Stimulated activated CD4-positive, alpha-beta T cell treated with anti-CD3 and anti-CD28 coated beads, TNF-alpha, amount 100 ng/mL, for 48 hours (primary cell): ENCODE data around the gene PTGDS.
A peak's percentile ranks its signal among the peaks of the same experiment; 100 is the strongest.

ENCODE experiments used
- DNase-seq, 3 donors: peaks; one replicate each; pipeline ENCODE4 v3.0.0-alpha.2; 2020; ENCODE audit warnings: low read depth in 3 of 3

Gene PTGDS

DNA sequence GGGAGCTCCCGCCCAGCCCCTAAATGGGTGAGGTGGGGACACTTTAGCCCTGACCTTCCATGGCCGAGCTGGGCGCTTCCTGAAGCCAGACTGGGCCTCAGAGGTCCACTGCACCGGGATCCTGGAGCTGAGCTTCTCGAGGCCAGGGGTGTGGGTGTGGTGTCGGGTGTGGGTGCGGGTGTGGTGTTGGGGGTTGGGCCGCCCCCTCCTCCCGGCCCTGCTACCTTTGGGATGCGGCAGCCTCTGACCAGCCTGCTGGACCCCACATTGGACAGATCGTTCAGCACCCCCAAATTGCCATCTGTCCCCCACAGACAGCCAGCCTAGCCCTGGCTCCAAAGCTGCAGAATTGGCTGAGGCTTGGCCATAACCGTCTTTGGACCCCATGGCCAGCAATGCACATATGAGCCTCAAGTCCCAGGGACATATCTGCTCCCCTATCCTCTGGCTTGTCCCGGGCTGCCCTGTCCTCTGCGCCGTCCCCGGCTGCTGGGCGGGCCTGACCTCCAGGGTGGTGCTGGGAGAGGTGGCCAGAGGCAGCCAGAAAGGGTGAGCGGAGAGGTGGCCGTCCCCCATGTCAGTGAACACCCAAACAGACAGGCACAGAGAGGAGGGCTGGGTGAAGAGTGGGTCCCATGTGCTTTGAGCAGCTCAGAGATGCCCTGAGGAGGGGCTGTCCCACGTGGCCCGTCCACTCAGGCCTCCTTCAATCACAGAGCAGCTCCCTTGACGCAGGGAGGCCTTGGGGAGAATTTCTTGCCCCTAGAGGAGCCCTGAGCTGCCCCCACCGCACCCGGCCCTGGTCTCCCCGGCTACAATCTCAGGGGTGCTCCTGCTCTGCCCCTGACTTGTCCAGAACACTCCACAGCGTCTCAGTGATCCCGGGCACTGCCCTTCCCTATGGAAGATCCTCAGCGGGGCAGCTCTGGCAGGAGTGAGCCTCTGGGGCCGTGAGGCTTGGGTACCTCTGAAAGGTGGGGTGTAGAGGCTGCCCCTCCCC, 3.4 kb upstream of the PTGDS start:
- no peak for DNase-seq

DNA sequence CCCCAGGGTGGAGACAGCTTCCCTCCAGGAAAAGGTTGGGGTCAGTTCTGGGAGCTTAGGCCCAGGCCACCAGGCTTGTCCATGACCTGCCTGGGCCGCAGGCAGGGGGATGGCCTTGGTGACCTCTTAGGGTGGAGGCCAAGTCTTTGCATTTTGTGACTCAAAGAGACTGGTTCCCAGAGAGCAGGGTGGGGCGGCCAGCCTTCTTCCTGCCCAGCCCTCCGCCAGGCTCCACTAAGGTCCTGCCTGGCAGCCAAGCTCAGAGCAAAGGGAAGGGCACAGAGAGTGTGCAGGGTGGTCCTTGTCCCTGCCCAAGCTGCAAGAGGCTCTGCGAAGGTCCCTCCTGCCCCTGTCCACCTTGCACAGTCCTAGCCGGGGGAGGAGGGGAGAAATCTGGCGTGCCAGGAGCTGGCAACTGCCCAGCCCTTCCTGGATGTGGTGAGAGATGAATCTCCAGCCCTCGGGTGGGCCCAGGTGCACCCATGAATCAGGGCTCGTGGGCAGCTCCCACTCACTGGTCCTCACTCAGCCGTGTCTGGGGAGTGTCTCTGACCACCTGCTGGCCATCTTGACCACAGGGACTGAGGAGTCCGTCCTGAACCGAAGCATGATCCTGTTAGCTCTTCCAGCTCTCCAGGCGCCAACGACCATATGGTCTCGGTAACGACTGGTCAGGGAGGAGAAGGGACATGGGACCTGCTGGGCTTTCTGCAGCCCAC, 2.3 kb upstream of the PTGDS start:
- DNase-seq: no peak

DNA sequence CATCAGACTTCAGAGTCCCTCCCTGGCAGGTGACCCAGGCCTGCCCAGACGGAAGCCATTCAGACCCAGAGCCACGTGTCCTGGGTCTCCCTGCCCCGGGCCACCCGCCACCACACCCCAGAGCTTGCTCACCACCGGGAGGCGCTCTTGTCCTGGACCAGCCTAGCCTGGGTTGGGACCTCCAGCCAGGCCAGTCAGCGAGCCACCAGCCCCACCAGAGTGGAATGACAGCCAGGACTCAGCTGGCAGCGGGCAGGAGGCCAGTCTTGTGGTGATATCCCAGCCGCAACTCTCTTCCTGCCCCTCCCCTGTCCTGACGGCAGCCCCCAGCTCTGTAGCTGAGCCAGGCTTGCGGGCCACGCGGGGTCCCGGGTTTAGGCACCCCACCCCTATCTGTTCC, 1.7 kb upstream of the PTGDS start:
- DNase-seq: peak in 1 of 3 donors; percentile 41

DNA sequence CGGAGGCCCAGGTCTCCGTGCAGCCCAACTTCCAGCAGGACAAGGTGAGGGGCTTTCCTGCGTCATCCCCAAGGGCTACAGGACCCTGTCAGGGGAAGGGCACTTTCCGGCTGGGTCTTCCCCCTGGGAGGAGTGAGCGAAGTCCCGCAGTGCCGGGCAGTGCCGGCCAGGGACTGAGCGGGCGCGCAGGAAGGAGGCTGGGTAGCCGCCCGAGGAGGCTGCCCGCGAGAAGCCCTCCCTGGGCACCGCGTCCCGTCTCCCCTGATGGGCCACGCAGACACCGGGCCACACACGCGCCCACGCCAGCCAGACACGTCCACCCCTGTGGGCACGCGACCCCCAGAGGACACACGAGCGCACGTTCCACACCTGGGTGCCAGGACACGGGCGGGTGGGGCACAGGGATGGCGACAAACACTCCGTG, 357 bp downstream of the PTGDS start:
- DNase-seq: no peak

DNA sequence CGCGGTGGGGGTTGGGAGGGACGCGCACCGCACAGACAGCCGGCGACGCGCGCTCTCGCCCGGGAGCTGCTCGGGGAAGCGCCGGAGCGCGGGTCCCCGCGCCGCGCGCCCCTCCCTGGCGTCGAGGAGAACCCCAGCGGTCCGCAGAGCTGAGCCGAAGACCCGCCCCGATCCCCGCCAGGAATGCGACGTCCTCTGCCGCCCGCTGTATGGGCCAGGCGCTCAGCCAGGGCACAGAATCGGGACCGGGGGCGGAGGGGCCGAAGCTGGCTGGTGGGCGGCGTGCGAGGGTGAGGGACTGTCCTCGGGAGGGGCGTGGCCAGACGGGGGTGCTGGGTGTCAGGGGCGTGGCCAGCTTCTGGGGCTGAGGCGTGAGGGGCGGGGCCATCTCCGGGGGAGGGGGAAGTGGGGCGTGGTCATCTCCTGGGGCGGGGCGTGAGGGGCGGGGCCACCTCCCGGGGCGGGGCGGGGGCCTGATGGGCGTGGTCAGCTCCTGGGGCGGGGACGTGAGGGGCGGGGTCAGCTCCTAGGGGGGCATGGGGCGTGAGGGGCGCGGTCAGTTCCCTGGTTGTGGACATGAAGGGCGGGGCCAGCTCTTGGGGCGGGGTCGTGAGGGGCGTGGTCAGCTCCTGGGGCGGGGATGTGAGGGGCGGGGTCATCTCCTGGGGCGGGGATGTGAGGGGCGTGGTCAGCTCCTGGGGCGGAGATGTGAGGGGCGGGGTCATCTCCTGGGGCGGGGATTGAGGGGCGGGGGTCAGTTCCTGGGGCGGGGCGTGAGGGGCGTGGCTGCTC, 965 bp downstream of the PTGDS start:
- DNase-seq: peak; percentile 48 to 72 (median 52)

DNA sequence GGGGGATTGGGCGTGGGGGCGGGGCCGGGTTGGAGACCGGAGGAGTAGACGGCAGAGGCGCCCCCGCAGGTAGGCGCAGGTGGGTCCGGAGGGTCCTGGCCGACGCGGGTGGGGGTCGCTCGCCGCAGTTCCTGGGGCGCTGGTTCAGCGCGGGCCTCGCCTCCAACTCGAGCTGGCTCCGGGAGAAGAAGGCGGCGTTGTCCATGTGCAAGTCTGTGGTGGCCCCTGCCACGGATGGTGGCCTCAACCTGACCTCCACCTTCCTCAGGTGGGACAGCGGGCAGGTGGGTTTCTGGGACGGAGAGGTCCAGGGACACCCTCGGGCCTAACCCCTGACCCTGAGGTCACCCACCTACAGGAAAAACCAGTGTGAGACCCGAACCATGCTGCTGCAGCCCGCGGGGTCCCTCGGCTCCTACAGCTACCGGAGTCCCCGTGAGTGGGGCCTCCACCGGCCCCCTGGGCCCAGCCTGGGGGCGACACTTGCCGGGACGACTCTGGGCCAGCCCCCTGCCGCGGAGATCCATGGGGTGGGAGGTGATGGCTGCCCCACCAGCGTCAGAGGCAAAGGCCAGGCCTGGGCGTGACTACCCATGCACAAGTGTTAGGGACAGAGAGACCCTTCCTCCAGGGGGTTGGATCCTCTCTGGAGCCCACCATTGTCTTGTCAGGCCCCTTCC, 1.7 kb downstream of the PTGDS start:
- no peak for DNase-seq

DNA sequence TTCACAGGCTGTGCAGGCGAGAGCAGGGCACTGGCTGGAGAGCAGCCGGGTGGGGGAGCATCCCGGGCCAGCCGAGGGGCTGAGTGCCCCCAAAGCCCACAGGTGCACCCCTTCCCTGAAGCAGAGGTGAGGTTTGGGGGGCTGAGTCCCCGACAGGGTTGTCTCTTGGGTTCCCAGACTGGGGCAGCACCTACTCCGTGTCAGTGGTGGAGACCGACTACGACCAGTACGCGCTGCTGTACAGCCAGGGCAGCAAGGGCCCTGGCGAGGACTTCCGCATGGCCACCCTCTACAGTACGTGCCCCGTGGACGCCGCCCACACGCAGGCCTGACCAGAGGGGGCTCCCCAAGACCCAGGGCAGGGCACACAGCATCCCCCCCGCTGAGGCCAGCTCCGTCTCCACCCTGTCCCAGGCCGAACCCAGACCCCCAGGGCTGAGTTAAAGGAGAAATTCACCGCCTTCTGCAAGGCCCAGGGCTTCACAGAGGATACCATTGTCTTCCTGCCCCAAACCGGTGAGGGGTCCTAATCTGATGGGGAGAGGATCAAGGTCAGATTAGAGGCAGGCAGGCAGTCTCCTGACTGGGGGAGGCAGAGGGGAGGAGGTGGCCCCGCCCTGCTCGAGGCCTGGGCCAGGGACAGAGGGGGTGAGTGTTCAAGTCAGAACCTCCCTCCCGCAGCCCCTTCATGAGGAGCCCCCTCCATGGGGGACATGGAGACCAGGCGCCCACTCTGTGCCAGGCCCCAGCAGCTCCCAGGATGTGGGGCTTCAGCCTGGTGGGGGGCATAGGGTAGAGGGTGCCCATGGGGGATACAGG, 2.7 kb downstream of the PTGDS start:
- no peak for DNase-seq

DNA sequence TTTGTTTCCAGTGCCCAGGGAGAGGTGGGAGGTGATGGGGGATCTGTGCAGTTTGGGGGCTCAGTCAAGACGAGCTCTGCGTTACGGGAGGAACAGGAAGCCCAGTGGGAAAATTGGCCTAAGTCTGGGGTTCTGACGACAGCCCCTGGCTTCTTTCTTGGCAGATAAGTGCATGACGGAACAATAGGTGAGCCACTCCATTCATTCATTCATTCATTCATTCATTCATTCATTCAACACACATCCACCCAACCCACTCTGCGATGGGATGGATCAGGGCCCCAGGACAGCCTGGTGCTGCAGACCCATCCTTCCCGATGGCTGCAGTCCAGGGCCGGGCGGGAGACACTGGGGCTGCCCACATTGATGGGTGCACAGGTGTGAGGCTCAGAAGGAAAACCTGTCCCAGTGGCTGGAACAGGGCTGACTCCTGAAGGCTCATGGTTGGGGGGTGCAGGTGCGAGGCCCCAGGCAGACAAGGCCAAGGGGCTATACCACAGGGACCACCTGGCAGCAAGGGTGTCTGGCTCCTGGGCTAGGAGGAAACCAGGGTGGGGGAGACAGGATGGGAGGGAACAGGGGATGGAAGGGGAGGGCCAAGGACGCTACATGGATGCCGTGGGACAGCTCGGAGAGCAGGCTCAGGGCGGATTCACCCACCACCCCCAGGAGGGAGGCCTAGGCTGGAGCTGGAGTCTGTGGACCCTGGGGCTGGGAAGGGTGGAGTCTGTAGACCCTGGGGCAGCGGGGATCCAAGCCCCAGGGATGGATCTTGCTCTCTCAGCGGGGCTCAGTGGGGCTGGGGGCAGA, 3.6 kb downstream of the PTGDS start:
- DNase-seq: no peak

DNA sequence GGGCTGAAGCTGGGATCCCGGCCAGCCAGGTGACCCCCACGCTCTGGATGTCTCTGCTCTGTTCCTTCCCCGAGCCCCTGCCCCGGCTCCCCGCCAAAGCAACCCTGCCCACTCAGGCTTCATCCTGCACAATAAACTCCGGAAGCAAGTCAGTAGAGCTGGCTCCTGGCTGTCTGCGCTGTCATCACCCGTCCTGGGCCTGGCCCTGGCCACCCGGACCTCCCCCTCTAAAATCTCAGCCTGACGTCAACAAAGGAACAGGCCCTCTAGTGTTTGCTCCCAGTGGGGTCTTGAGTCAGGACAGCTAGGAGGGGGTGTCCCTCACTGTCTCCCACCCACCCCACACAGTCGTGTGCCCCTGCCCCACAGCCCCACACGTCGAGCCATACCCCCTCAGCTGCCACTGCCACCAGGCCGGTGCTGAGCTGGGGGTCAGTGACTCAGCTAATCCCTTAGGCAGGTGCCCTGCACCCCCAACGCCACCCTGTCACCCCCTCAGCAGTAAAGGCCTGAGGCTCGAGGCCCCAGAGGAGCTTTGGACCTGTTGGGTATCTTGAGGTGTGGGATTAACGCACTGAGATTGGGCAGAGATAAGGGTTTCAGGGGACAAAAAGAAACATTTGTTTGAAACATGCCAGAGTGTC, 4.4 kb downstream of the PTGDS start:
- DNase-seq: no peak

DNA sequence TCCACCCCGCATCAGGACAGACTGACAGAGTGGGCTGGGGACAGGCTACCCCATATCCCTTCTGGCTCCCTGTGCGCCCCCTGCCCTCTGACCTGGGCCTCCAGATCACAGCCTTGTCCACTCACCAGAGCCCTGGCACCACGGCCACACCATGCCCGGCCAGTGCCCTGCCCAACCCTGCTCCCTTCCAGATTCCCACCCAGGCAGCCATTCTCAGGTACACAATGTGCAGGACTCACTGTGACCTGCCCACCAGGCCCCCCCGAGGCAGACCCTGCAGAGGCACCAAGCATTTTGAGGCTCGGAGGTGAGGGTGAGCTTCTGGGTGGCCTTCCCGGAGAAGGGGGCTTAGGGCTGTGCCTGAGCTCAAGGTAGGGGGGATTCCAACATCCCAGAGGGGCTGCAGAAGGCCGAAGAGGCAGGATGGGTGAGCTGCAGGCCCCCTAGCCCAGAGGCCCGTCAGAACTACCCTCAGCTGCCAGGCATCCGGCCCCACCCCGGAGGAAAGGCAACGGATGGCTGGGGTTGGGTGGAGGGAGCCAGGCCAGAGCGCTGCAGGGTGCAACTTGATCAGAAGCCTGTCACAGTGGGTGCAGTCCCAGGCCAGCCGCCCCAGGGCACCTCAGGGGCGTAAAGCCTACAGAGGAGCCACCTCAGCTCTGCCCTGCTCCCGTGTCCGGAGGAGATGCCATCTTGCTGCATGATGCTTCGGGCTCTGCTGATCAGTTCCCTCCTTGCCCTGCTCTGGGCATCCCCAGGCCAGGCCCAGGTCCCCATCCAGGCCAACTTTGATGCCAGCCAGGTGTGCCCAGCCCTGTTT, 5.1 kb downstream of the PTGDS start, which contains the start of gene LCNL1:
LCNL1 (plus strand) TSS at position 762 of the 820 bp plus-strand sequence. CDS start 594 bp downstream, outside the sequence.
- no peak for DNase-seq

DNA sequence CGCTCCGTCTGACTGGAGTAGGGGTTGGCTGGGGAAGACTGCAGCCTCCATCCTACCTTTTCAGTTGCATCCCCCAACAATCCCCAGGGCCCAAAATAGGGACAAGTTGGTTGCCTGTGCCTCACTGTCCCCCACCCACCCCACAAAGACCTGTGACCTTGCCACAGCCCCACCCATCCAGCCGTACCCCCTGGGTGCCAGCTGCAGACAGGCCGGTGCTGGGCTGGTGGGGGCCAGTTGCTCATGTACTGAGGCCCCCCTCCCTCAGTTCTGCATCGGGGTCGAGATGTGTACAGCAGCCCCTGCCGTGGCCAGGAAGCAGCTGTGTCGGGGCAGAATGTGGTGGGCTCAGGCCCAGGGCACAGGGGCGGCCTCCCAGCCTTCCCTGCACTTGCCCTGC, 5.9 kb downstream of the PTGDS start:
- DNase-seq: no peak

DNA sequence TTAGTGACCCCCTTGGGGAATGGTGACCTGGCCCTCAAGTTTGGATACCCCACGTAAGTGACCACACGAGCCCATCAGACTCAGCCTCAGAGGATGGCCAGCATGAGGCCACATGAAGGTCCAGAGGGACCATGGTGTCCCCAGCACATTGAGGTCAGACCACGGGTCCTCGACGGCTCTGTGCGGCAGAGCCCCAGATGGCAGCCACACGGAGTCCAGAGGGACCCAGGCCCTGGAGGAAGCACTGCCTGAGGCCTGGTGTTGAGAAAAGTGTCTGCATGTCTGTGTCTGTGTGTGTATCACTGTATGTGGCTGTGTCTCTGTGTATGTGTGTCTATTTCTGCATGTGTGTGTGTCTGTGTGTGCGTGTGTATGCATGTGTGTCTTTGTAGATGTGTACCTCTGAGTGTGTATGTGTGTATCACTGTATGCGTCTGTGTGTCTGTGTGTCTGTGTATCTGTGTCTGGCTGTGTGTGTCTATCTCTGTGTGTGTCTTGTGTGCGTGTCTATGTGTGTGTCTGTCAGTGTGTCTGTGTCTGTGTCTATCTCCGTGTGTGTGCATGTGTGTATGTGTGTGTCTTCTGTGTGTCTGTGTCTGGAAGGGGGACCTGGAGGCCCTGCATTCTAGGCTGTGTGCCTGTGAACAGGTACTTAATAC, 6.5 kb downstream of the PTGDS start:
- DNase-seq: no peak

DNA sequence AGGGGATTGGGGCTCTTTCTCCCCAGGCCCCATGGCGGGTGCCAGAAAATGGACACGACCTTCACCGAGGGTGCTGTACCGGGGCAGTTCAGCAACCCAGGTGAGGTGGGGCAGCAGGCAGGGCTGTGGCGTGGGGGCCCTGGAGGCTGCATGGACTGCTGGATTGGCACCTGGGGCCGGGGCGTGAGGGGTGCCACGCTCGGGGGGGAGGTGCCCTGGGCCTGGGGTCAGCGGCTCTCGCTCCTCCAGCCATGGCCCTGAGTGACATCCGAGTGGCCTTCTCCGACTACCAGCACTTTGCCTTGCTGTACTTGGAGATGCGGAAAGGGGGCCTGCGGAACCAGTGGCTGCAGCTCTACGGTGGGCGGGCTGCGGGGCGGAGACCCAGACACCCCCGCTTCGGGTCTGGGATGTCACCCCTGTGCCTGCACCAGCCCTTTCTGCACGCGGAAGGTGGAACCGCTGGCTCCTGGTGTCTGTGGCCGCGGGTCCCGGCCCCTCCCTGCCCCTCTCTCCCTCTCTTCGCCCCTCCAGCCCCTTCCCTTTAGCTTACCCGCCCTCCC, 7.2 kb downstream of the PTGDS start:
- DNase-seq: no peak

DNA sequence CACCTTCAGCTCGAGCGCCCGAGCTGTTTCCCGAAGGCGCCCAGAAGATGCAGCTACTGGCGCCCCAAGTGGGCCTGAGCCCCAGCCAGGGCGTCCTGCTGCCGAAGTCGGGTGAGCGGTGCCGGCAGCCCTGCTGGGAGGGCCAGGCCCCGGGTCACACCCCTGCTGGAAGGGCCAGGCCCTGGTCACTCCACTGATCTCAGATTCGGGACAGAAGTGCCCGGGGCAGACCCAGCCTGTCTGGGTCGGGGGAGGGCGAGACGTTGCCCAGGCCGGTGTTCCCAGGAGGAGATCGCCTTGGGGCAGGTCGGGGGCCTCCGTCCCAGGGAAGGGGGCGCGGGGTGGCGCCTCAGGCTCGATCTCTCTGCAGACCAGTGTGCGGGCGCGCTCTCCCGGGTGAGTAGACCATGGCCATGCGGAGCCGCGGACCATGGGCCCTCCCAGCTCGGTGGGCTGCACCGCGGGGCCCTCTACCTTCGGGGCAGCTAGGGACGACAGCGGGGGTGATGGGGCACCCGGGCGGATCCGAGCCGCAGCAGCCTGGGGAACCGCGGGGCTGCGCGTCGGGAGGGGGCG, 7.8 kb downstream of the PTGDS start:
- DNase-seq: no peak

DNA sequence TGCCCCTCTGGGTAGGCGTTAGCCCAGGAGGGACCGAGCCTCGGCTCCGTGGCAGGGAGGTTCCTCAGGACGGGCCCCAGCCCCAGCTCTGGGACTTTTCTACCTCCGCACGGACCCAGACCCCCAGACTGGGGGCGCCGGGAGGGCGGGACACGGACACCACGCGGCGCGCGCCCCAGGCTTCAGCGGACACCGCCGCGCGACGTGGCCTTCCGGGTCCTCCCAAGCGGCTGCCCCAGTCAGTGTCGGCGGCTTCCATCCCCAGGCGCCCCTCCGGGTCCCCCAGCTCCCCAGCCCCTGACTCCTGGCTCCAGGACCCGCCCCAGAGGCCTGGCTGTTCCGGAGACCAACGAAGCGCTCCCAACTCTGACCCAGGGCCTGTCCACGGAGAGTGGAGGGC, 8.5 kb downstream of the PTGDS start:
- DNase-seq: no peak

DNA sequence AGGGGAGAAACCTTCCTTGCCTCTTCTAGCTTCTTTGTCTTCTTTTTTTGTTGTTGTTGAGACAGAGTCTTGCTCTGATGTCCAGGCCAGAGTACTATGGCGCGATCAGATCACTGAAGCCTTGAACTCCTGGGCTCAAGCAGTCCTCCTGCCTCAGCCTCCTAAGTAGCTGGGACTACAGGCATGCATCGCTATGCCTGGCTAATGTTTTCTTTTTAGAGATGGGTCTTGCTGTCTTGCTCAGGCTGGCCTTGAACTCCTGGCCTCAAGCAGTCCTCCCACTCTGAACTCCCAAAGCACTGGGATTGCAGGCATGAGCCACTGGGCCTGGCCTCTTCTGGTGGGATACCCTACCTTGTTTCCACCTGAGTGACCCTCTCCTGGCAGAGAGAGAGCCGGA, 11.6 kb downstream of the PTGDS start:
- no peak for DNase-seq
